OCI-LY1 (cell line): ENCODE results near the gene INPP5J.

Experiments used
- CTCF ChIP-seq: fragments of 200-600 bp; sonication (generic), shearing (Covaris generic); IDR thresholded peaks from 2 replicates; pipeline ENCODE4 v1.5.1; 2017; ENCODE audit warnings: mild to moderate bottlenecking, antibody characterized with exemption, low read length, moderate library complexity, mixed read lengths
- EZH2 ChIP-seq: fragments of 200-600 bp; sonication (generic), shearing (Covaris generic); IDR thresholded peaks from 2 replicates; pipeline ENCODE4 v1.8.0; 2017; ENCODE audit warnings: borderline replicate concordance, mixed run types, mild to moderate bottlenecking, antibody characterized with exemption, low read length, moderate library complexity, mixed read lengths

GRCh38 chr22:31155422-31155821 is 32.7 kb downstream of the INPP5J start:
- TF ChIP-seq EZH2 (no peak), CTCF (no peak)
